H1 (cell line): ENCODE measurements around the gene VGLL4.

Experiments
- BRCA1 ChIP-seq: IDR thresholded peaks from 2 replicates; pipeline ENCODE4 v1.6.1; 2012; ENCODE audit warnings: low read depth, low read length, improper control_type of control experiment
- CEBPB ChIP-seq: IDR thresholded peaks from 2 replicates; pipeline ENCODE4 v1.6.1; 2012; ENCODE audit warnings: low read depth, low read length
- CTCF ChIP-seq, 3 experiments: IDR thresholded peaks; 1 replicate in 2 of 3; 2 replicates in 1 of 3; pipeline versions ENCODE4 v1.5.1 to v1.6.1; 2011; ENCODE audit warnings: low read length in 3 of 3, mild to moderate bottlenecking in 3 of 3, inconsistent platforms in 2 of 3, low read depth in 1 of 3, moderate library complexity in 1 of 3; ENCODE audit not compliant: insufficient read depth in 1 of 3; ENCODE audit errors: control extremely low read depth in 1 of 3
- EZH2 ChIP-seq: fragments of 200-600 bp; sonication (generic); IDR thresholded peaks from 2 replicates; pipeline ENCODE4 v1.7.1; 2012; ENCODE audit warnings: low read depth, mild to moderate bottlenecking, moderate library complexity, low read length, inconsistent platforms; ENCODE audit not compliant: severe bottlenecking
- FOSL1 ChIP-seq: IDR thresholded peaks from 2 replicates; pipeline ENCODE4 v1.6.1; 2011; ENCODE audit warnings: mild to moderate bottlenecking, low read depth, low read length, moderate library complexity; ENCODE audit not compliant: insufficient read depth
- JUN ChIP-seq: IDR thresholded peaks from 2 replicates; pipeline ENCODE4 v1.6.1; 2011; ENCODE audit warnings: low read depth, mild to moderate bottlenecking, improper control_type of control experiment, low read length
- NANOG ChIP-seq: IDR thresholded peaks from 2 replicates; pipeline ENCODE4 v1.6.1; 2011; ENCODE audit warnings: low read length, low read depth, mild to moderate bottlenecking, inconsistent platforms; ENCODE audit not compliant: insufficient read depth, poor library complexity, severe bottlenecking
- POLR2A ChIP-seq, 2 experiments: IDR thresholded peaks; 1 replicate in 1 of 2; 2 replicates in 1 of 2; pipeline ENCODE4 v1.6.1; 2011; ENCODE audit warnings: low read depth in 2 of 2, low read length in 2 of 2, mild to moderate bottlenecking in 2 of 2; ENCODE audit errors: control extremely low read depth in 1 of 2
- POLR2AphosphoS5 ChIP-seq: IDR thresholded peaks from 2 replicates; pipeline ENCODE4 v1.6.1; 2011; ENCODE audit warnings: low read depth, low read length
- RAD21 ChIP-seq, 2 experiments: IDR thresholded peaks in 1 of 2; conservative IDR thresholded peaks in 1 of 2; 2 replicates each; pipeline ENCODE4 v1.6.1; 2011; ENCODE audit warnings: low read depth in 2 of 2, low read length in 2 of 2, improper control_type of control experiment in 1 of 2, inconsistent platforms in 1 of 2, mild to moderate bottlenecking in 1 of 2, moderate library complexity in 1 of 2
- RNF2 ChIP-seq: fragments of 200-900, 300-1000 bp; sonication (generic); IDR thresholded peaks from 2 replicates; pipeline ENCODE4 v1.7.1; 2016; ENCODE audit warnings: borderline replicate concordance, low read depth, mild to moderate bottlenecking, antibody characterized with exemption, low read length; ENCODE audit not compliant: poor library complexity, severe bottlenecking; ENCODE audit errors: missing control alignments
- USF2 ChIP-seq: IDR thresholded peaks from 2 replicates; pipeline ENCODE4 v1.6.1; 2011; ENCODE audit warnings: low read length, improper control_type of control experiment
- ZNF274 ChIP-seq: IDR thresholded peaks from 2 replicates; pipeline ENCODE4 v1.7.0; 2012; ENCODE audit warnings: low read length, borderline replicate concordance; ENCODE audit errors: extremely low read depth

GRCh38 chr3:11591391-11592282, 52.1 kb downstream of the VGLL4 start:
- TF ChIP-seq BRCA1, result no peak
- no peak for TF ChIP-seq CTCF (IDR thresholded peaks at IDR 0.05; ENCODE audit: control extremely low read depth in 1 of 3, insufficient read depth in 1 of 3, low read depth in 1 of 3, low read length in 3 of 3)
- no peak; a peak in 1 of 4 replicates for TF ChIP-seq RAD21 (IDR thresholded peaks at IDR 0.05 in 1 of 2, conservative IDR thresholded peaks at IDR 0.05 in 1 of 2; ENCODE audit: low read depth in 2 of 2, low read length in 2 of 2)
- TF ChIP-seq CEBPB, result no peak
- TF ChIP-seq JUN, result no peak
- no peak for TF ChIP-seq USF2
- TF ChIP-seq POLR2AphosphoS5, result no peak
- TF ChIP-seq FOSL1, result no peak
- TF ChIP-seq ZNF274, result no peak
- TF ChIP-seq NANOG, result no peak
- no peak for TF ChIP-seq RNF2
- no peak for TF ChIP-seq POLR2A (IDR thresholded peaks at IDR 0.05; ENCODE audit: control extremely low read depth in 1 of 2, low read depth in 2 of 2, low read length in 2 of 2)
- TF ChIP-seq EZH2, result no peak
